Stimulated activated CD4-positive, alpha-beta T cell treated with anti-CD3 and anti-CD28 coated beads, TNF-alpha, amount 100 ng/mL, for 24 hours (primary cell): ENCODE data around the gene KRTAP2-4.
"Not testable (repeated sequence)": the region's sequence is repeated elsewhere in the genome, so short reads cannot be mapped to it uniquely, and the experiment has no call there.

Source experiments
- DNase-seq, 3 experiments: peaks; one replicate each; pipeline ENCODE4 v3.0.0-alpha.2; 2020; ENCODE audit warnings: low read depth in 3 of 3

The KRTAP2-4 gene

DNA sequence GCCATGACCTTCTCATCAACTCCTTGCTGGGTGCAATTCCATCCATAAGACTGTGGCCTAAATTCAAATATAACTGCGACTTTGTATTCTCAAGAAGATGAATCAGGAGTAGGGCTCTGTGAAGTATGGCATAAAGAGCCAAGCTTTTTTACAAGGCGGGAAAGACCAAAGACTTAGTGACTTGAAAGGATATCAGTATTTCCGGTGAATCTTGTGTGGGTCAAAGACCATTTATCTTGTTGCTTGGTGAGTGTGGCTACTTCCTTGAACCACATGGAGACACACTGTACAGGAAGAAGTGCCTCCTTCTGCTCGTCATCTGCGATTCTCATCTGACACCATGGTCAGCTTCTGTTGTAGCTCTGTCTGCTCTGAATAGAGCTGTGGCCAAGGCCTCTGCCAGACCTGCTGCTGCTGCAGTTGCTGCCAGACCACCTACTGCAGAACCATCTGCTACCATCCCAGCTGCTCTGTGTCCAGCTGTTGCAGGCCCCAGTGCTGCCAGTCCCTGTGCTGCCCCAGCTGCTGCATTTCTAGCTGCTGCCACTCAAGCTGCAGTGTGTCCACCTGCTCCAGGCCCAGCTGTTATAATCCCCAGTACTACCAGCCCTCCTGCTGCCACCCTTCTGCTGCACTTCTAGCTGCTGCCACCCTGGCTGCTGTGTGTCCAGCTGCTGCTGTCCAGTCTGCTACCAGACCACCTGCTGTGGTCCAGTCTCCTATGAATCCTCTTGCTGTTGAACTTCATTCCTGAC is 6.1 kb upstream of the KRTAP2-4 start:
- no peak for DNase-seq

- DNase-seq, result no peak
These were observed 3.4 kb upstream of the KRTAP2-4 start for GRCh38 chr17:41069031-41069430.

DNA sequence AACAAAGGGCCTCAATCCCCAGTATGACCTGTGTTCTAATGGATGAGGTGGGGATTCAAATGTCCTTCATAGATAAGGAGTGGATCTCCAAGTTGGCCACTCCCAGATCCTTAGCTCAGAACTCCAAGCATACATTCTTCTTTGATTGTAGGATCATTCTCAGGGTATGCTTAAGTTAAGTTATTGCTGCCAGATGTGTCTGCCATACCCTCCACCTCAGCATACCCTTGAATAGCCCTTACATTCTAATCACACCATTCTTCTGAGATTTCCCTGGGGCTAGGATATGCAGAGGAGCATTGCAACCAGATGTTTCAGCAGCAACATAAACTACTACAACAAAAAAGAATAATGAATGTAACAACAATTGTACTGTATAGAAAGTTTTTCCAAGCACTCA is 1.6 kb upstream of the KRTAP2-4 start:
- no peak for DNase-seq

DNA sequence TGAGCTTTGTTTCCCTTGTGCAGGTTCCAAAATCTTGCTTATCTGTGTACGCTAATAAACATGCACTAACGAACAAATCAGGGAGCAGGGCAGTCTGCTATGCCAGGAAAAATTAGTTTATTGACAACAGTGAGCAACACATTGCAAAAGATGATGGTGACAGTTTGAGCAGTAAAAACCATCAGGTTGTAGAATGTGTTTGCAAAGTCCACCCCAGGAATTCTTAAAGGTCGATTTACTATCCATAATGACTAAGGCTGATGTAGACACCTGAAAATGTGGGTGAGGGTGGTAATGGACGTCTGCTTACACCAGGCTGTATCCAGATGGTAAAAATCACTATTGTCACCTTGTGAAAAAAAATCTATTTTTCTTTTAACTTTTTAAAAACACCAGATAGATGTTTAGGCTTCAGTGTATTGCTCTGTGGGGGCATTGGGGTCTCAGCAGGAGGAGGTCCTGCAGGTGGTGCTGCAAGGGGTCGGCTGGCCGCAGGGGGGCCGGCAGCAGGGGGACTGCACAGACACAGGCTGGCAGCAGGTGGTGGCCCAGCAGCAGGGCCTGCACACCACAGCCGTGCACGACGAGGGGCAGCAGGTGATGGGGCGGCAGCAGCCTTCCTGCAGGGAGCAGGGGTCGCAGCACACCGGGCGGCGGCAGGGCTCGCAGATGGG is 526 bp downstream of the KRTAP2-4 start:
- not testable (repeated sequence) for DNase-seq

GRCh38 chr17:41064301-41064700 is 1.4 kb downstream of the KRTAP2-4 start:
- DNase-seq, result no peak

DNA sequence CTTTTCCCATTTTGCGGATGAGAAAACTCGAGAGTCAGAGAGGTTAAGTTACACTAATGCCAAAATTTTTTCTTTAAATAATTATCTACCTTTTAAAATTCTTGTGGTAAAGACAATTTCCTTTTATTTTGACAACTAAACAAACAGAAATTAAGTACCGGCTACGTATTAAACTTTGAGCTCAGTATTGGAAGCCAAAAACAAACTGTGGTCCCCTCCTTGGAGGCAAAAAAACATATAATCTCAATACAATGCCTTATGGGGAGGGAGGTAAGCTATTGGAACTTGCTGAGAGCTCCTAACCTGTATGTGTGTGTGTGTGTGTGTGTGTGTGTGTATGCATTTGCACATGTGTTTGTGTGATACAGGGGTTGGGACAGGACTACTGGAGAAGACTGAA is 2.2 kb downstream of the KRTAP2-4 start:
- DNase-seq, result no peak

DNA sequence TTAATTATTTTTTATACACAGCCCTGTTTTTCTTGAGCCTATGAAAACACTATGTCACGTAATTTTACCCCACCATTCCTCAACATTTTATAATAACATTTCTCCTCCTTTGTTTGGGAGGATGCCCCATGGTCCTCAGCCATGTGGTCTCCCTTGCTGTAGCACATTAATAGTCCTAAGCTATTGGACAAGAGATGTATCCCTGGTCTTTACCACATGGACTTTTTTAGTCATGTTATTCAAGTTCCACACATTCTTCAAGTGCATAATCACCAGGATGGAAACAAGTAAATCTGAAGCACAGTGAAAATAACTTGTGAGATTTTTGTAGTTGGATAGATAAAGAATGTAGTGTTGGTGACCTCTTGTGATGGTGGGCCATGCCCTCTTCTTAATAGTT is 3.7 kb downstream of the KRTAP2-4 start:
- no peak for DNase-seq

- no peak for DNase-seq
These were observed 5.6 kb downstream of the KRTAP2-4 start, which contains the start of gene KRTAP2-3 for GRCh38 chr17:41060052-41060604. TSS of gene KRTAP2-3 (minus strand) at chr17:41060114. CDS start at chr17:41060050, 64 bp downstream.

DNA sequence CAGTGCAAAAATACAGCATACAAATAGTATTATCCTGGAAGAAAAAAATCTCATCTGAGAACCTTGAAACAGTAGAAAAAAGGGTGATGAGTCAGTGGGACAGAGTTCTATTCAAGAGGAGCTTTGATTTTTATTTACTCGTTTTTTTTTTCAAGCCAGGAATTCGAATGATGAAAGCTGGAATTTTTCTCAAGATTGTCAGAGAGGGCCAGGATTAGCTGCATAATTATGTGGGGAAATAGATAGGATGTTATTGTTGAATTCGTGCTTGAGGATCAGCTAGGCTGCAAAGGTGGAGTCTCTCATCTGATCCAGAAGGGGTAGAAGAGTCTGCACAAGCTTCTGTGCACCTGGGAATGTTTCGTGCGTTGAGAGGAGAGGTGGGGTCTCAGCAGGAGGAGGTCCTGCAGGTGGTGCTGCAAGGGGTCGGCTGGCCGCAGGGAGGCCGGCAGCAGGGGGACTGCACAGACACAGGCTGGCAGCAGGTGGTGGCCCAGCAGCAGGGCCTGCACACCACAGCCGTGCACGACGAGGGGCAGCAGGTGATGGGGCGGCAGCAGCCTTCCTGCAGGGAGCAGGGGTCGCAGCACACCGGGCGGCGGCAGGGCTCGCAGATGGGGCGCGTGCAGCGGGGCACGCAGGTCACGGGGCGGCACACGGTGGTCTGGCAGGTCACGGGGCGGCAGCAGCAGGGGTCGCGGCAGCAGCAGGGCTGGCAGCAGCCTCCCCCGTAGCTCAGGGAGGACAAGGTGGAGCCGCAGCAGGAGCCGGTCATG is 6.2 kb downstream of the KRTAP2-4 start:
- not testable (repeated sequence) for DNase-seq

- no peak for DNase-seq
These were observed 6.9 kb downstream of the KRTAP2-4 start for GRCh38 chr17:41058741-41059140.

- no peak for DNase-seq
These were observed 8.1 kb downstream of the KRTAP2-4 start for GRCh38 chr17:41057547-41057946.

DNA sequence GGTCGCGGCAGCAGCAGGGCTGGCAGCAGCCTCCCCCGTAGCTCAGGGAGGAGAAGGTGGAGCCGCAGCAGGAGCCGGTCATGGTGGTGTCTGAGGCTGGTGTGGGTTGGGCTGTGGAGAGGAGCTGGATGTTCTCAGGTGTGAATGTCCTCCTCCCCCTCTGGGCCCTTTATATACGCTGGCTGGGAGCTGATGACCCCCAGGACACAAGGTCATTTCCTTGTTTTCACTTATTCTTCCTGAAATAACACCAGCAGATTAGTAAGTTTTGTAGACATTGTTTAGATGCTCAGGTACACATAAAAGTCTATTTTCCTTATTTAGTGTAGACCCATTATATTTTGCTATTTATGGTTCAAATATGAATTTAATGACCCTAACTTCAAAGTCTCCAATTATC is 10.5 kb downstream of the KRTAP2-4 start, which contains the start of gene KRTAP2-2:
Gene KRTAP2-2, minus strand, starts transcription at position 101 of the 400 bp plus-strand sequence. Its CDS starts 19 bp downstream, at position 82.
- not testable (repeated sequence) for DNase-seq

DNA sequence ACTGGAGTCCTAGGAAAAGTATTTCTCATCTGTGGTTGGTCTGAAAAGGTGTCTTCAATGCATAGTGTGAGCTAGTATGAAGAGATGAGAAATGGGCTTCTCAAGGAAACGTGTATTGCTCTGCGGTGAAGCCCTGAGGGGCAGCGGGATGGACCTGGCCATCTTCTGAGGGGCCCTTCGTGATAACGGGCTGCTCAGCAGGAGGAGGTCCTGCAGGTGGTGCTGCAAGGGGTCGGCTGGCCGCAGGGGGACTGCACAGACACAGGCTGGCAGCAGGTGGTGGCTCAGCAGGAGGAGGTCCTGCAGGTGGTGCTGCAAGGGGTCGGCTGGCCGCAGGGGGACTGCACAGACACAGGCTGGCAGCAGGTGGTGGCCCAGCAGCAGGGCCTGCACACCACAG is 11.1 kb downstream of the KRTAP2-4 start:
- DNase-seq, result not testable (repeated sequence)

DNA sequence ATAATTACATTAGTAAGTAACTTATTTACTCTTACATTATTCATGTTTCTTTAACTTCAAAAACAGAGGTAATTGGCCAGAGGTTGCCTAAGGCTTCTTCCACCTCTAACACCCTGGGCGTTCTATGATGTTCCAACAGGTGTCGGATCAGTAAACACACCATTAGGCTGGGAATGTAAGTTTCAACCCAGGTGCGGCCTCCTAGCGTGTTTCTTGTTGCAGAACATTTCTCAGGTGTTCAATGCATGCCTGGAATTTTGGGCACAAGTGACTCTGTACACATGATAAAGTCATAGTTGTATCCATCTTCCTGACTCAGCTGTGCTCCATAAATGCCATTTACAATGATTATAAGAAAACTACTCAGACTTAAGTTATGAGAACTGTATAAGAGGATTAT is 11.7 kb downstream of the KRTAP2-4 start:
- no peak for DNase-seq

GRCh38 chr17:41052566-41052965 is 13.1 kb downstream of the KRTAP2-4 start:
- DNase-seq, result no peak

- no peak for DNase-seq
These were observed 16.6 kb downstream of the KRTAP2-4 start for GRCh38 chr17:41049110-41049509.

DNA sequence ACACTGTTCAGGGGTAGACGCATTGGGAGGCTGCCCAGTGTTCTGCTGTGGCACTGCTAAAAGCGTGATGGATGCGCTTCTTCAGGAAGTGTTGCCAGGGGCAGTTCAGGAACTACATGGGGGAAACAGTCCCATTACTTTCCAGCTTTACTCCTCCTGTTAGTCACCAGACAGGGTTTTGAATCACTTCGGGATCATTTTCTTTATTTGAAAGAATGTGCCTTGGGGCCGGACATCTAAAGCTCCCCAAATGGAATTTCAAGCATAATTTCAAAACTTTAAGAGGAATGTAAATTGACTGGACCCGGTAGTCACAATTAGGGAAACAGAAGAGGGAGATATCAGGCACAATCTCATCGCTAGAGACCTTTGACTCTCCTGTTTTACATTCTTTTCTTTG is 17.2 kb downstream of the KRTAP2-4 start:
- no peak for DNase-seq

DNA sequence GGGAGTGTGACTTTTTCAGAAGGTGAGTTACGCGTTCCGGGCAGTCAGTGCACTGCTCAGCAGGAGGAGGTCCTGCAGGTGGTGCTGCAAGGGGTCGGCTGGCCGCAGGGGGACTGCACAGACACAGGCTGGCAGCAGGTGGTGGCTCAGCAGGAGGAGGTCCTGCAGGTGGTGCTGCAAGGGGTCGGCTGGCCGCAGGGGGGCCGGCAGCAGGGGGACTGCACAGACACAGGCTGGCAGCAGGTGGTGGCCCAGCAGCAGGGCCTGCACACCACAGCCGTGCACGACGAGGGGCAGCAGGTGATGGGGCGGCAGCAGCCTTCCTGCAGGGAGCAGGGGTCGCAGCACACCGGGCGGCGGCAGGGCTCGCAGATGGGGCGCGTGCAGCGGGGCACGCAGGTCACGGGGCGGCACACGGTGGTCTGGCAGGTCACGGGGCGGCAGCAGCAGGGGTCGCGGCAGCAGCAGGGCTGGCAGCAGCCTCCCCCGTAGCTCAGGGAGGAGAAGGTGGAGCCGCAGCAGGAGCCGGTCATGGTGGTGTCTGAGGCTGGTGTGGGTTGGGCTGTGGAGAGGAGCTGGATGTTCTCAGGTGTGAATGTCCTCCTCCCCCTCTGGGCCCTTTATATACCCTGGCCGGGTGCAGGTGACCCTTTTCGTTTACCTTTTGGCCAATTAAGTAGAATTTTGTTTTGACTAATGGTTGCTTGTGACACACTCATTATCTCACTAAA is 18.8 kb downstream of the KRTAP2-4 start, which contains the start of gene KRTAP2-1:
Gene KRTAP2-1, minus strand, starts transcription at position 582 of the 731 bp plus-strand sequence. Its CDS starts 49 bp downstream, at position 533.
- not testable (repeated sequence) for DNase-seq

DNA sequence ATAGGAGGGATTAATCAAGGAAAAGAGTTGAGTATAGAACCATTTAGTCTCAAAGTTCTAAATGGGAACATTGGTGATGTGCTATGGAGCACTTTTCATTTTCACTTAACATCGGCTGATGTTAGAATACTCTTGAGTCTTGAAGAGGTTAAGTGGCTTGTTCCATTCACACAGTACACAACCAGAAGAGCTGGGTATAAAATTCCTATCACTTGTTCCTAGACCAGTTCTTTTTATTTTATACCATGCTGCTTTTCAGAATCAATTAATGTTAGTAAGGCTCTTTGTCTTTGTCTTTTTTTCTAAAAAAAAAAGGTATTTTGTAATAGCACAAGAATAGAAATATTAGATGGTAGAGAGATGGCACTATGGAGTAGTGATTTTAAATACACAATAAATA is 22.7 kb downstream of the KRTAP2-4 start:
- DNase-seq, result no peak

DNA sequence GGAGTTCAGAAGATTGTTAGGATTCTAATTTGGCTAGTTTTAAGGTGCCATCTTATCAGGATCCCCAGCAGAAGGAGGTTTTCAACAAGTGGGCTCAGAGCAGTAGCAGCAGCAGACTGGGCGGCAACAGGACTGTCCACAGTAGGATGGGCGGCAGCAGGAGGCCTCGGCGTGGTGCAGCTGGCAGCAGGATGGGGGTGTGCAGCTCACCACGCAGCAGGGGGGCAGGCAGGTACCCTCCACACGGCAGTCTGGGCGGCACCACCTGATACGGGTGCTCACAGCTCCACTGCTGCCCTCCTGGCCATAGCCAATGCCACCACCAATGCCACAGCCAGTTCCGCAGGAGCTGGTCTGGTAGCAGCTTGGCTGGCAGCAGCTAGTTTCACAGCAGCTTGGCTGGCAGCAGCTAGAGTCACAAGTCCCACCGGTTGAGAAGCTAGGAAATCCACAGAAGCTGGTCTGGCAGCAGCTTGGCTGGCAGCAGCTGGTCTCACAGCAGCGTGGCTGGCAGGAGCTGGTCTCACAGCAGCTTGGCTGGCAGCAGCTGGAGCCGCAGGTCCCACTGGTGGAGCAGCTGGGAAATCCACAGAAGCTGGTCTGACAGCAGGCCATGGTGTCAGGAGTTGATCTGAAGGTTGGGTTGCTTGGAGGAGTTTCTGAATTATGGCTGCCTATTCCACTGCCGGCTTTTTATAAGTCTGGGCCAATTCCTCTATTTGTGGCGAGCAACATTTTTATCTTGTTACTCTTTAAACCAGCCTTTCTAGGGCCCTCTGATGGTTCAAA is 24.7 kb downstream of the KRTAP2-4 start, which contains the start of gene KRTAP1-1:
Gene KRTAP1-1, minus strand, starts transcription at position 668 of the 789 bp plus-strand sequence. Its CDS starts 53 bp downstream, at position 615.
- DNase-seq, result not testable (repeated sequence)
